Upper lobe of right lung (tissue), 1 donor: ENCODE measurements around the gene SPATA21. TPM values are rescaled to one million over a fixed set of nuclear protein-coding genes. Genes with fewer than 3 reads are reported as not detected.
A peak's percentile ranks its signal among the peaks of the same experiment; 100 is the strongest.

Source experiments
- ATAC-seq: fragments of 200-7000 bp; cut with Tn5 transposase; one replicate; pipeline ENCODE4 v1.9.1; 2020; ENCODE audit warnings: mild to moderate bottlenecking, moderate library complexity
- DNase-seq: peaks from one replicate; pipeline ENCODE4 v3.0.0-alpha.2; 2020
- H3K27ac ChIP-seq: fragments of 200-600 bp; one replicate; pipeline ENCODE4 v1.8.0; 2022
- H3K27me3 ChIP-seq: fragments of 200-600 bp; one replicate; pipeline ENCODE4 v1.8.0; 2022; ENCODE audit warnings: mild to moderate bottlenecking
- H3K36me3 ChIP-seq: fragments of 200-600 bp; one replicate; pipeline ENCODE4 v1.8.0; 2022
- H3K4me1 ChIP-seq: fragments of 200-600 bp; one replicate; pipeline ENCODE4 v1.8.0; 2022
- H3K4me3 ChIP-seq: fragments of 200-600 bp; one replicate; pipeline ENCODE4 v1.8.0; 2022; ENCODE audit warnings: mild to moderate bottlenecking
- H3K9me3 ChIP-seq: fragments of 200-600 bp; one replicate; pipeline ENCODE4 v1.8.0; 2022
- intact Hi-C: fragments of 100-400 bp; cut with DNase I; formaldehyde crosslinking; loops from one replicate; pipeline ENCODE4 v1.11.0; 2022
- total RNA-seq: library from RNA; stranded (reverse); fragmentation: NEBNext Ultra II Directional; extraction: Animal tissue kit (Norgen Biotek cat#: 25700); gene quantifications from one replicate; pipeline ENCODE4 v1.2.1, GENCODE V29; 2021
- TF ChIP-seq, protein P1 (sequence below): fragments of 200-600 bp; IDR thresholded peaks from one replicate; pipeline ENCODE4 v1.8.0; 2022; ENCODE audit warnings: antibody characterized with exemption
- donor health status: DM: no; HTN: yes; CAD: no; lungs with severe emphysema.

The SPATA21 gene
- total RNA-seq, 1 donor from 2014 or later = not detected

DNA sequence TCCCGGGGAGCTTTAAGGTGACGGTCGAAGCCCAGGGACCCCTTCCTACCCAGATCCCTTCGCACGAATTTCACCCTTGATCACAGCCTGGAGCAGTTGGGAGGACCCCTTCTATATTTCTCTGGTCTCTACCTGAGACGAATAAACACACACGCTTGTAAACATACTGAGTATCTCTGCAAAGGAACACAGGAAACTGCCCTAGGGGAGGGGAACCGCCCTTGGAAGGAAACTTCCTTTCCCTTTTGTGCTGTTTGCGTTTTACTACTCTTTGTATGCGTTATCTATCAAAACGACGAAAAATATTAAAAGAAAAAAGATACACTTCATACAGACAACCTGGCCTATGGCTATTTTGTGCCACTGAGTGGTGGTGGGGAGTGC lies 4.0 kb upstream of the SPATA21 start:
- H3K27ac ChIP-seq = peak overlapping the region; percentile 88
- H3K9me3 ChIP-seq = no peaks in the 10 kb centered on the region
- H3K27me3 ChIP-seq = no peaks in the 10 kb centered on the region
- TF ChIP-seq, protein P1, sequence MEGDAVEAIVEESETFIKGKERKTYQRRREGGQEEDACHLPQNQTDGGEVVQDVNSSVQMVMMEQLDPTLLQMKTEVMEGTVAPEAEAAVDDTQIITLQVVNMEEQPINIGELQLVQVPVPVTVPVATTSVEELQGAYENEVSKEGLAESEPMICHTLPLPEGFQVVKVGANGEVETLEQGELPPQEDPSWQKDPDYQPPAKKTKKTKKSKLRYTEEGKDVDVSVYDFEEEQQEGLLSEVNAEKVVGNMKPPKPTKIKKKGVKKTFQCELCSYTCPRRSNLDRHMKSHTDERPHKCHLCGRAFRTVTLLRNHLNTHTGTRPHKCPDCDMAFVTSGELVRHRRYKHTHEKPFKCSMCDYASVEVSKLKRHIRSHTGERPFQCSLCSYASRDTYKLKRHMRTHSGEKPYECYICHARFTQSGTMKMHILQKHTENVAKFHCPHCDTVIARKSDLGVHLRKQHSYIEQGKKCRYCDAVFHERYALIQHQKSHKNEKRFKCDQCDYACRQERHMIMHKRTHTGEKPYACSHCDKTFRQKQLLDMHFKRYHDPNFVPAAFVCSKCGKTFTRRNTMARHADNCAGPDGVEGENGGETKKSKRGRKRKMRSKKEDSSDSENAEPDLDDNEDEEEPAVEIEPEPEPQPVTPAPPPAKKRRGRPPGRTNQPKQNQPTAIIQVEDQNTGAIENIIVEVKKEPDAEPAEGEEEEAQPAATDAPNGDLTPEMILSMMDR = no peak
- peaks cover 22% of the 10 kb centered on the region for H3K4me1 ChIP-seq
- no peak for ATAC-seq
- H3K4me3 ChIP-seq = peak overlapping the region; percentile 99
- intact Hi-C loops = no loop called here
- peaks cover 37% of the 10 kb centered on the region for H3K36me3 ChIP-seq
- no peak for DNase-seq

DNA sequence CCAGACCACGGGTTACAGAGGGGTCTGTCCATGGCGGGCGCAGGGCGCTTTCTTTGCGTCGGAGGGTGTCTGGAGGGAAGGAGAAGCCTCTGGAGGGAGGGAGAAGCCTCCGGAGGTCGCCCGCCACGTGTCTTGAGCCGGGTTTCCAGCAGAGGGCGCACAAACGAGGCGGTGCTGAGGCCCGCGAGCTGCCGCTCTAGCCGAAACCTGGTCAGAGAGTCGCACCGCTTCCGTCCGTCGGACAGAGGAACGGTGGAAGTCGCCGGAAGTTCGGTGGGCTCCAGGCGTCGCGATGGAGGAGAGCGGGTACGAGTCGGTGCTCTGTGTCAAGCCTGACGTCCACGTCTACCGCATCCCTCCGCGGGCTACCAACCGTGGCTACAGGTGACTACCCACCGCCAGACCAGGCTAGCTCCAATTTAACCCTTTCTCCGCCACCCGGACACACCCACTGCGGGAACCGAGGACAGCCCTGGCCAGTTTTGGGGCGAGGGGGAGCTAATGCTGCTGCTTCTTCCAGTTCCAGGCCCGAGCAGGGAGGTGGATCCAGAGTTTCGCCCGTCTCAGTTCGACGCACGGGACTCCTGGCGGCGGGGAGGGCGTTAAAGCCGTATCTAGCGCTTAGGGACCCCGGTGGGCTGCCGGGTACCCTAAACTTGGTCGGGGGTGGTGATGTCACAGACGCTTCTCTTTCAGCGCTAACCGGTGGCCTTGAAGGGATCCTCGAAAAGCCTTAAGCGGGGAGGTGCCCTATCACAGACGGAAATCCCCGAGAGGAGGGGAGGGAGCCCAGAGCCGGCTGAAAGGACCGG lies 3.5 kb upstream of the SPATA21 start, which contains the start of gene NECAP2:
Gene NECAP2, plus strand, starts transcription at position 255 of the 812 bp plus-strand sequence. Its CDS starts 38 bp downstream, at position 293.
- TF ChIP-seq, protein P1 = peak; percentile 91
- intact Hi-C loops = no loop called here
- peak within 1 kb of the TSS; percentile 99 for H3K4me3 ChIP-seq
- peak within 1 kb of the TSS; percentile 88 for H3K27ac ChIP-seq
- no peaks in the 10 kb centered on the region for H3K27me3 ChIP-seq
- peaks cover 31% of the 10 kb centered on the region for H3K36me3 ChIP-seq
- H3K9me3 ChIP-seq = no peaks in the 10 kb centered on the region
- DNase-seq = peak; percentile 96
- ATAC-seq = peak; percentile 97
- H3K4me1 ChIP-seq = peaks cover 22% of the 10 kb centered on the region

DNA sequence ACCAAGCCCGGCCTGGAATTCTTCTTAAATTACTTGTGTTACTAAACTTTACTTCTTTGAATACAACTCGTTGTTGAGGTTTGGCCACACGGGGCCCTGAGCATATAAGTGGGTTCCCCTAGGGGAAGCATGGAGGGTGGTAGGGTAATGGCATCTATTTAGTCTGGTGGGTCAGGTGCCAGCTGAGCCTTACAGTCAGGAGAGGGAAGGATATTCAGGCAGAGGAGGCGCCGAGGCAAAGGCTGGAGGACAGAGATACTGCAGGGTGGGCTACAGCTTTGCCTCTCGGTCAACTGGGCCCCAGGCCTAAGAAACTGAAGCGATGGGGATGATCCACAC lies 2.9 kb upstream of the SPATA21 start:
- peak overlapping the region; percentile 99 for H3K4me3 ChIP-seq
- peaks cover 25% of the 10 kb centered on the region for H3K36me3 ChIP-seq
- no peaks in the 10 kb centered on the region for H3K27me3 ChIP-seq
- intact Hi-C loops = no loop called here
- H3K4me1 ChIP-seq = peaks cover 22% of the 10 kb centered on the region
- peak overlapping the region; percentile 88 for H3K27ac ChIP-seq
- ATAC-seq (no peak), DNase-seq (no peak)
- no peaks in the 10 kb centered on the region for H3K9me3 ChIP-seq
- TF ChIP-seq, protein P1 = no peak

DNA sequence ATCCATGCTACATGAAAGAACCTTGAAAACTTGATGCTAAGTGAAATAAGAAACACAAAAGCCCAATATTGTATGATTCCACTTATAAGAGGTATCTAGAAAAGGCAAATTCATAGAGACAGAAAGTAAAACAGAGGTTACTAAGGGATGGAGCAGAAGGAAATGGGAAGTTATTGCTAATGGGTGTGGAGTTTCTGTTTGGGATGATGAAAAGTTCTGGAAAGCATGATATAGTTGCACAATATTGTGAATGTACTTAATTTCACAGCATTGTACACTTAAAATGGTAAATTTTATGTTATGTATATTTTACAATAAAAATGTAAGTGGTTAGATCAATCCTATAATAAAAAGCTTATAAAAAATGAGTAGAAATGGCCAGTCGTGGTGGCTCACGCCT lies 1.7 kb upstream of the SPATA21 start:
- H3K36me3 ChIP-seq = peaks cover 13% of the 10 kb centered on the region
- no peaks in the 10 kb centered on the region for H3K27me3 ChIP-seq
- intact Hi-C loops = no loop called here
- ATAC-seq (no peak), DNase-seq (no peak)
- TF ChIP-seq, protein P1 = no peak
- H3K9me3 ChIP-seq = no peaks in the 10 kb centered on the region
- H3K4me3 ChIP-seq = no peak overlapping the region
- no peak overlapping the region for H3K27ac ChIP-seq
- peaks cover 22% of the 10 kb centered on the region for H3K4me1 ChIP-seq

DNA sequence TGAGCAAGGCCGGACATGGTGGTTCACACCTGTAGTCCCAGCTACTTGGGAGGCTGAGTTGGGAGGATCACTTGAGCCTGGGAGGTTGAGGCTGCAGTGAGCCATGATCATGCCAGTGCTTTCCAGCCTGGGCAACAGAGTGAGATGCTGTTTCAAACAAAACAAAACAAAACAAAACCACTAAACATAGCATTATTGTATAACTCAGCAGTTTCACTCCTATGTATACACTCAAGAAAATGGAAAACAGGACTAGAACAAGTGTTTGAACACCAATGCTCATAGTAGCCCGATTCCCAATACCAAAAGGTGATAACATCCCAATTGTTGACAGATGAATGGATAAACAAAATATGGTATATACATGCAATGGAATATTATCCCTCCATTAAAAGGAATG lies 1.3 kb upstream of the SPATA21 start:
- no peak for ATAC-seq
- intact Hi-C loops = no loop called here
- DNase-seq = no peak

More for the DNA sequence above, 1.3 kb upstream of the SPATA21 start:
- peaks cover 9% of the 10 kb centered on the region for H3K36me3 ChIP-seq
- no peaks in the 10 kb centered on the region for H3K27me3 ChIP-seq
- no peaks in the 10 kb centered on the region for H3K9me3 ChIP-seq
- TF ChIP-seq, protein P1 = no peak
- H3K4me3 ChIP-seq = no peak overlapping the region
- no peak overlapping the region for H3K27ac ChIP-seq
- peaks cover 21% of the 10 kb centered on the region for H3K4me1 ChIP-seq
